HG02763 (cell line): ENCODE data around the gene CSF3.
"Not testable (repeated sequence)": the region's sequence is repeated elsewhere in the genome, so short reads cannot be mapped to it uniquely, and the experiment has no call there.

Source experiments
- ATAC-seq: cut with Tn5 transposase; IDR thresholded peaks from one replicate; pipeline ENCODE4 v1.9.1; 2021; ENCODE audit warnings: mild to moderate bottlenecking, moderate library complexity; ENCODE audit not compliant: unreplicated experiment

The CSF3 gene

DNA sequence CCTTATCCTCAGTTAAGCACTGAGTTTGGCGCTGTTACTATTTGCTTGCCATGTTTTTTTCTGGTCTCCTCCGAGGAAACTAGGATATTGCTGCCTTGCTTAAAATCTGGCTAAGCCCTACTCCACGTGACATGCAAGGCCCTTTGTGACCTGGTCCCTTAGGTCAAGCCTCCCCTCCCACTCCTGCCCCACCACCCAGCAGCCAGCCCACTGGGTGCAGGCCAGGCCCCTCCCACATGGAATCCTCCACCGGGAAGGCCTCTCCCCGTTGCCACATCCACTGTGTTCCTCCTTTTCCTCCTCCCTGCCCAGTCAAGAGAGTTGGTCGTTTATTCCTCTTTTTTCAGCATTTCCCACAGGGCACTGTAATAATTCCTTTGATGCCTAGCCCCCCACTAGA, 18.4 kb upstream of the CSF3 start:
- ATAC-seq: no peak

DNA sequence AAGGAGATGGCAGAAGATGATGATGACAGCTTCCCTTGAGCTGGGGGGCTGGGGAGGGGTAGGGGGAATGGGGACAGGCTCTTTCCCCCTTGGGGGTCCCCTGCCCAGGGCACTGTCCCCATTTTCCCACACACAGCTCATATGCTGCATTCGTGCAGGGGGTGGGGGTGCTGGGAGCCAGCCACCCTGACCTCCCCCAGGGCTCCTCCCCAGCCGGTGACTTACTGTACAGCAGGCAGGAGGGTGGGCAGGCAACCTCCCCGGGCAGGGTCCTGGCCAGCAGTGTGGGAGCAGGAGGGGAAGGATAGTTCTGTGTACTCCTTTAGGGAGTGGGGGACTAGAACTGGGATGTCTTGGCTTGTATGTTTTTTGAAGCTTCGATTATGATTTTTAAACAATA, 17.7 kb upstream of the CSF3 start:
- ATAC-seq: no peak

DNA sequence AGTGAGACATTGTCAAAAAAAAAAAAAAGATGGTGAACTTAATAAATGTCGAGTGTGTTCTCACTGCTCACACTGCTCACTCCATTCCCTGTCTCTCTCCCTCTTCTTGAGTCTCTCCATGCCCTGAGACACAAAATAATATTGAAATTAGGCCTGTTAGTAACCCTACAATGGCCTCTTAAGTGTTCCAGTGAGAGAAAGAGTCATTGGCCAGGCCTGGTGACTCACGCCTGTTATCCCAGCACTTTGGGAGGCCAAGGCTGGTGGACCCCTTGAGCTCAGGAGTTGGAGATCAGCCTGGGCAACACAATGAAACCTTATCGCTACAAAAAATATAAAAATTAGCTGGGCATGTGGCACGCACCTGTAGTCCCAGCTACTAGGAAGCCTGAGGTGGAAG, 16.2 kb upstream of the CSF3 start:
- ATAC-seq: no peak

DNA sequence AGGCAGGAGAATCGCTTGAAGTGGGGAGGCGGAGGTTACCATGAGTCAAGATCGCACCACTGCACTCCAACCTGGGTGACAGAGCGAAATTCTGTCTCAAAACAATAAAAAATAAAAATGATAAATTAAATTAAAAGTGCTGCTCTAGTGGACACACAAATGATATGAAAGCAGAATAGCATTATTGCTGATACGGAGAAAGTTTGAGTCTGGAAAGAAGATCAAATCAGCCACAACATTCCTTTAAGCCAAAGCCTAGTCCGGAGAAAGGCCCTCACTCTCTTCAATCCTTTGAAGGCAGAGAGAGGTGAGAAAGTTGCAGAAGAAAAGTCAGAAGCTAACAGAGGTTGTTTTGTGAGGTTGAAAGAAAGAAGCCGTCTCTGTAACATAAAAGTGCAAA, 15.1 kb upstream of the CSF3 start:
- no peak for ATAC-seq

DNA sequence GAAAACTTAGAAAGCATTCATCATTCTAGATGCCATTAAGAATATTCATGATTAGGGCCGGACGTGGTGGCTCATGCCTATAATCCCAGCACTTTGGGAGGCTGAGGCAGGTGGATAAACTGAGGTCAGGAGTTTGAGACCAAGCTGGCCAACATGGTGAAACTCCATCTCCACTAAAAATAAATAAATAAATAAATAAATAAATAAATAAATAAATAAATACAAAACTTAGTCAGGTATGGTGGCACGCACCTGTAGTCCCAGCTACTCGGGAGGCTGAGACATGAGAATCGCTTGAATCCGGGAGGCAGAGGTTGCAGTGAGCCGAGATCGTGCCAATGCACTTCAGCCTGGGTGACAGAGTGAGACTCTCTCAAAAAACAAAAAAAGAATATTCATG, 13.9 kb upstream of the CSF3 start:
- ATAC-seq: not testable (repeated sequence)

DNA sequence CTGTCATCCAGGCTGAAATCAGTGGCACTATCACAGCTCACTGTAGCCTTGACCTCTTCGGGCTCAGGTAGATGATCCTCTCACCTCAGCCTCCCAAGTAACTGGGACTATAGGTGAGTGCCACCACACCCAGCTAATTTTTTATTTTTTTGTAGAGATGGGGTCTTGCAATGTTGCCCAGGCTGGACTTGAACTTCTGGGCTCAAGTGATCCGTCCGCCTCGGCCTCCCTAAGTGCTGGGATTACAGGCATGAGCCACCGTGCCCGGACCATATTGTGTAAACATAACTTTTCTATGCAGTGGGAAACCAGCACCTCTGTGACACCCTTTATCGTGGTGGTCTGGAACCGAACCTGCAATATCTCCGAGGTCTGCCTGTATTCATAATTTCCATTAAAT, 11.2 kb upstream of the CSF3 start:
- ATAC-seq: no peak

DNA sequence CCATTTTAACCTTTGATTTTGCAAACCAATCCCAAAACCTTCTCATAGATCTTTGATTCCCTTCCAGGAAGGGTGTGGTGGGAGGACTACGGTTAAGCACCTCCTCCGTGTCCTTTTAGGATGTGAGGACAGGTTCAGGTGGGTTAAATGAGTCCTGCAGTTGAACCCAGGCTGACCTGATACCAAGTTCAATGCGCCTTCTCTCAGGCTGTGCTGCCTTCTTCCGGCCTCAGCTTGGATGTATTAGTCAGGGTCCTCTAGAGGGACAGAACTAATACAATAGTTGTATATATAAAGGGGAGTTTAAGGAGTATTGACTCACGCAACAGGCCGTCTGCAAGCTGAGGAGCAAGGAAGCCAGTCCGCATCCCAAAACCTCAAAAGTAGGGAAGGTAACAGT, 10.5 kb upstream of the CSF3 start:
- ATAC-seq: no peak

DNA sequence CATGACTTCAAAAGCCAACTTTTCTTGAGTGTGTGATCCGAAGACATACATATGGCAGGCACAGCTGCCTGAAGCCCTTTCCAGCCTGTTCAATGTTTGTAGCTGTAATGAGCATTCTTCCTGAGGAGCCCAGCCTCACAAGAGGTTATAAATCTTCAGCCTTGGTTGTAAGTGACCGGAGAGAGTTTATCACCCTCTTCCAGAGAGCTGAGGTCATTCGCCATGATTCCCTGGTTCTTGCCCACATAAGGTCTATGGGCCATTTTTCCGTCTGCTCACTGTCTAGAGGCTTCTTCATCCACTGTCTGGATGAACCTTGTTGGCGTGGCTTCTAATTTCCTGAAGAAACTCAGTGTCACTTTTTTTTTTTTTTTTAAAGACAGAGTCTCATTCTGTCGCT, 9.7 kb upstream of the CSF3 start:
- ATAC-seq: no peak

DNA sequence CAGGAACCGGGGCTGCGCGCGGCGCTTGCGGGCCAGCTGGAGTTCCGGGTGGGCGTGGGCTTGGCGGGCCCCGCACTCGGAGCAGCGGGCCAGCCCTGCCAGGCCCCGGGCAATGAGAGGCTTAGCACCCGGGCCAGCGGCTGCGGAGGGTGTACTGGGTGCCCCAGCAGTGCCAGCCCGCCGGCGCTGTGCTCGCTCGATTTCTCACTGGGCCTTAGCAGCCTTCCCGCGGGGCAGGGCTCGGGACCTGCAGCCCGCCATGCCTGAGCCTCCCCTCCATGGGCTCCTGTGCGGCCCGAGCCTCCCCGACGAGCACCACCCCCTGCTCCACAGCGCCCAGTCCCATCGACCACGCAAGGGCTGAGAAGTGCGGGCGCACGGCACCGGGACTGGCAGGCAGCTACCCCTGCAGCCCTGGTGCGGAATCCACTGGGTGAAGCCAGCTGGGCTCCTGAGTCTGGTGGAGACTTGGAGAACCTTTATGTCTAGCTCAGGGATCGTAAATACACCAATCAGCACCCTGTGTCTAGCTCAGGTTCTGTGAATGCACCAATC, 4.2 kb upstream of the CSF3 start:
- ATAC-seq: not testable (repeated sequence)

DNA sequence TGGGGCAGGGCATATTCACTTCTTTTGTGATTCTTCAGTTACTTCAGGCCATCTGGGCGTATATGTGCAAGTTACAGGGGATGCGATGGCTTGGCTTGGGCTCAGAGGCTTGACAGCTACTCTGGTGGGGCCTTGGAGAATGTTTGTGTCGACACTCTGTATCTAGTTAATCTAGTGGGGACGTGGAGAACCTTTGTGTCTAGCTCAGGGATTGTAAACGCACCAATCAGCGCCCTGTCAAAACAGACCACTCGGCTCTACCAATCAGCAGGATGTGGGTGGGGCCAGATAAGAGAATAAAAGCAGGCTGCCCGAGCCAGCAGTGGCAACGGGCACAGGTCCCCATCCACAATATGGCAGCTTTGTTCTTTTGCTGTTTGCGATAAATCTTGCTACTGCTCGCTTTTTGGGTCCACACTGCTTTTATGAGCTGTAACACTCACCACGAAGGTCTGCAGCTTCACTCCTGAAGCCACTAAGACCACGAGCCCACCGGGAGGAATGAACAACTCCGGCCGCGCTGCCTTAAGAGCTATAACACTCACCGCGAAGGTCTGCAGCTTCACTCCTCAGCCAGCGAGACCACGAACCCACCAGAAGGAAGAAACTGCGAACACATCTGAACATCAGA, 3.1 kb upstream of the CSF3 start:
- not testable (repeated sequence) for ATAC-seq

DNA sequence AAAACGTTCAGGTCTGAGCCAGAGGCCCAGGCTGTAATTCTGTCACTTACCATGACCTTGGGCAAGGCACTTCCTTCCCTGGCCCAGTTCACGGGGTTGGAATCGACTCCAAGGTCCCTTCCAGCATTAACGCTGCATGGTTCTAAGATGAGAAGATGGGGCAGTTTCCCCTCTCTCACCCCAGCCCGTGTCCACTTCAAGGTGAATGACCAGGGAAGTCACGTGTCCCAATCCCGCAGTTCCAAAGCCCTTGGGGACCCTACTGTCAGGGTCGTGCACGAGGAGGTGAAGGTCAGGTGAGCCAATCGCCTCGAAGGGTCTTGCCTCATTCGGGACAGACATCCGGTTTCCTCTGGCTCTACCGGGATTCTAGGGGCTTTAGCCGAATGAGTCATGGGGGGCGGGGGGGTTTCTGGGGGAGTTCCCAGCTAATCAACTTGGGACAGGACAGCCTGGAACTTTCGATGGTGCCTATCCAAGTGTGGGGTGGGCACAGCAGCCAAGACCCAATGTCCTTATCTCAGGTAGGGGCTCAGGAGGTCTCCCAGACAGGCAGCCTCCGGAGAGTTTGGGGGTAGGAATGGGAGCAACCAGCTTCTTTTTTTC, 762 bp upstream of the CSF3 start:
- ATAC-seq: no peak

DNA sequence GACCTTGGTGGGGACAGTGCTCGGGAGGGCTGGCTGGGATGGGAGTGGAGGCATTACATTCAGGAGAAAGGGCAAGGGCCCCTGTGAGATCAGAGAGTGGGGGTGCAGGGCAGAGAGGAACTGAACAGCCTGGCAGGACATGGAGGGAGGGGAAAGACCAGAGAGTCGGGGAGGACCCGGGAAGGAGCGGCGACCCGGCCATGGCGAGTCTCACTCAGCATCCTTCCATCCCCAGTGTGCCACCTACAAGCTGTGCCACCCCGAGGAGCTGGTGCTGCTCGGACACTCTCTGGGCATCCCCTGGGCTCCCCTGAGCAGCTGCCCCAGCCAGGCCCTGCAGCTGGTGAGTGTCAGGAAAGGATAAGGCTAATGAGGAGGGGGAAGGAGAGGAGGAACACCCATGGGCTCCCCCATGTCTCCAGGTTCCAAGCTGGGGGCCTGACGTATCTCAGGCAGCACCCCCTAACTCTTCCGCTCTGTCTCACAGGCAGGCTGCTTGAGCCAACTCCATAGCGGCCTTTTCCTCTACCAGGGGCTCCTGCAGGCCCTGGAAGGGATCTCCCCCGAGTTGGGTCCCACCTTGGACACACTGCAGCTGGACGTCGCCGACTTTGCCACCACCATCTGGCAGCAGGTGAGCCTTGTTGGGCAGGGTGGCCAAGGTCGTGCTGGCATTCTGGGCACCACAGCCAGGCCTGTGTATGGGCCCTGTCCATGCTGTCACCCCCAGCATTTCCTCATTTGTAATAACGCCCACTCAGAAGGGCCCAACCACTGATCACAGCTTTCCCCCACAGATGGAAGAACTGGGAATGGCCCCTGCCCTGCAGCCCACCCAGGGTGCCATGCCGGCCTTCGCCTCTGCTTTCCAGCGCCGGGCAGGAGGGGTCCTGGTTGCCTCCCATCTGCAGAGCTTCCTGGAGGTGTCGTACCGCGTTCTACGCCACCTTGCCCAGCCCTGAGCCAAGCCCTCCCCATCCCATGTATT, 1.1 kb downstream of the CSF3 start:
- ATAC-seq: no peak

DNA sequence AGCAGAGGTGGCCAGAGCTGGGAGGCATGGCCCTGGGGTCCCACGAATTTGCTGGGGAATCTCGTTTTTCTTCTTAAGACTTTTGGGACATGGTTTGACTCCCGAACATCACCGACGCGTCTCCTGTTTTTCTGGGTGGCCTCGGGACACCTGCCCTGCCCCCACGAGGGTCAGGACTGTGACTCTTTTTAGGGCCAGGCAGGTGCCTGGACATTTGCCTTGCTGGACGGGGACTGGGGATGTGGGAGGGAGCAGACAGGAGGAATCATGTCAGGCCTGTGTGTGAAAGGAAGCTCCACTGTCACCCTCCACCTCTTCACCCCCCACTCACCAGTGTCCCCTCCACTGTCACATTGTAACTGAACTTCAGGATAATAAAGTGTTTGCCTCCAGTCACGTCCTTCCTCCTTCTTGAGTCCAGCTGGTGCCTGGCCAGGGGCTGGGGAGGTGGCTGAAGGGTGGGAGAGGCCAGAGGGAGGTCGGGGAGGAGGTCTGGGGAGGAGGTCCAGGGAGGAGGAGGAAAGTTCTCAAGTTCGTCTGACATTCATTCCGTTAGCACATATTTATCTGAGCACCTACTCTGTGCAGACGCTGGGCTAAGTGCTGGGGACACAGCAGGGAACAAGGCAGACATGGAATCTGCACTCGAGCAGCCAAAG, 2.3 kb downstream of the CSF3 start:
- ATAC-seq: no peak

DNA sequence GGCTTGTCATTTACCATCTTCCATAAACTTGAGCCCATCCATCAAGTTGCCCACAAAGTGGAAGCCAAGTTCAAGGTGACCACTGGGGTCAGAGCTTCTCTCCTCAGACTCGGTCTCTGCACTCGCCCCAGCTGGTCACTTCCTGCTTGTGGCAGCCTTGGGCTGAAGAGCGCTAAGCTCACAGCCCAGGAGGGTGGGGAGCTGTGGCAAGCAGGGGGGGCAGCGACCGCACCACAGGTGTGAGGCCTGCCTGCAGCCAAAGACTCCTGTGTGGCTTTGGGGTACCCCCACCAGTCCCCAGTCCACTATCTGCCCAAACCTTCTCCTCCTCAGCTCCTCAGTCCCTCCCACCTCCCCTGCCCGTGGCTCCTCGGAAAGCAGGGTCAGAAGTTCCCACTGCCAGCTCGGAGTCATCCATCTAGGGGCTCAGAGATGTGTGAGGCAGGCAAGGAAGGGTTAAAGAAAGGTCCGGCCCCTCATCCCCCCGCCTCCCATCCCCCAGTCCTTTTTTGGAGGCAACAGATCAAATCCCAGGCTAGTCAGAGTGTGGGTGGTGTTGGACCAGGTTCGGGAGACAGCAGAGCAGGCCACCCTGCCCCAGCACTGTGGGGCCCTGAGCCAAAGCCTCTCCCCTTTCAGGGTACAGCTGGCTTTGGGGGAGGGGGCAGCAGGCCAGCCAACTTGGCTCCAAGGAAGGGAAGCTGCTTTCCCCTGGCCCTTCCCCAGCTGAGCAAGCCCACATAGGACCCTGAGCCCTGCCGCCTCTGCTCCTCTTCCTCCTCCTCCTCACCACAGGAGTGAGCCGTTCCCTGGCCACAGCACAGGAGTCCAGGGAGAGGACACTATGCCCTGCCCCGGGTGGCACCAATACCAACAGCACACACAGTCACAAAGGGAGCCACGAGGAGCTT, 3.2 kb downstream of the CSF3 start:
- no peak for ATAC-seq

DNA sequence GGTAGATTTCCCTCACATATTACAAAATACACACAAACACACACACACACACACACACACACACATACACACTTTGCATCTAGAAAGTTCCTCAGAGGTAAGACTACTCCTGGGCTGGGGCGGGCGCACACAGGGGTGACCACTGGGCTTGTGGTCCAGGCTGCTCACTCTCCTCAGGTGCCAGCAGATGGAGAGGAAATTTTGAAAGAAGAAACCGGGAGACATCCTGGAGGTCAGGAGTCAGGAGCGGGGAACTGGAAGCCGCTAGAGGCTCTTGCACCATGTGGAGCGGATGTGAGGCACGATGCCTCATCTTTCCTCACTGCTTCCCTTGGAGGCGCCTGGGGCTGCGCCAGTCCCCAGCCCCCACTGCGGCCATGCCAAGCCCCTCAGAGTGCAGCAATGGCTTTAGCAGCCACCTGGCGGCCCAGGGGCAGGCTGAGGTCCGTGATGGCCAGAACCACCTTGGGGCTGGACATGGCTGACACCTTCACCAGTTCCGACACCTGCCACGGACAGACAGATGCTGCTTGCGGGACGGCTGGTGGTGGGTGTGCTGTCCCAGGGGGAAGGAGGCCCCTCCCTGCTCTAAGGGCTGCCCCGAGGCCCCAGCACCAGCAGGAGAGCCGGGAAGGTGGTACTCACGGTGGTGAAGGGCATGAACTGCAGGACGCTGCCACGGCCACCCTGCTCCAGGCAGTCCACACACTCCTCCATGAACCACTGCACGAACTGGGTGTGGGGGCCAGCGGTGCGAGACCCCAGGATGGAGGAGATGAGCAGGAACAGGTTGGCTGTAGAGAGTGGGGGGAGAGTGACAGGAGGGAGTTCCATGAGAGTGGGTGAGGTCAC, 4.1 kb downstream of the CSF3 start:
- ATAC-seq: no peak

DNA sequence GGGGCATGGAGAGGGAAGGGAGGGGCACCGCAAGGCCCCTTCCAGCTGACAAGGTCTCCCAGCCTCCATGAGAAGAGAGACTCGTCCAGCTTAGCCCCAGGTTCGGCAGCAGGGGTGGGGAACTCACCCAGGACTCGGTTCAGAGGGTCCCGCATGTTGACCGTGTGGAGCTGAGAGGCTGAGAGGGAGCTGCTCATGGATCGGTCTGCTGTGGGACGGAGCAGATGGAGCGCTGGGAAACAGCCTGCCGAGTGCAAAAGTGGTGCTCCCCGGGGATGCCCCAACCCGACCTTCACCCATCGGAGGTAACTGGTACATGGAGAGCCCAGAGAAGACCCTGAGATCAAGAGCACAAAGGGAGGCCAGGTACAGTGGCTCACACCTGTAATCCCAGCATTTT, 4.9 kb downstream of the CSF3 start:
- ATAC-seq: no peak

DNA sequence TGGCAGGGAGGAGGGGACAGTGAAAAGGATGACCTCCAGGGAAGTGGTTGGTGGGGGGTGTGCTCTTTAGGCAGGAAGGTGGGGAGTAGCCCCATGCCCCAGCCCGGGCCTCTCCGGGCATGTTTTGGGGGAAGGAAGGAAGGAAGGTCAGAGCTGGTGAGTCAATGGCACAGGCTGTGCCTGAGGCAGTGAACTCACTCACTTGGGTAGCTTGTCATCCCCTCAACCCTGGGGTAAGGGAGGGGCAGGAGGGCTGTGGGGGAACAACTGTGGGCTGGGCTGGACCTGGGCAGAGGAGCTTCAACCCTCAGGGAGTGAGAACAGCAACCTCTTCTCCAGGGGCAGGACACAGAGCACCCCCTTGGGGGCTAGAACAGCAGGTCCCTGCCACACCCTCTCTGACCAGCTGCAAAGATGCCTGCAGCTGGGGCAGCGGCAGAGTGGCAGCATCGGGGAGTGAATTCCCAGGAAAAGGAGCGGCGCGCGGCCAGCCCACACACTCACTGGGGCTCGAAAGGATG, 6.3 kb downstream of the CSF3 start:
- ATAC-seq: no peak

DNA sequence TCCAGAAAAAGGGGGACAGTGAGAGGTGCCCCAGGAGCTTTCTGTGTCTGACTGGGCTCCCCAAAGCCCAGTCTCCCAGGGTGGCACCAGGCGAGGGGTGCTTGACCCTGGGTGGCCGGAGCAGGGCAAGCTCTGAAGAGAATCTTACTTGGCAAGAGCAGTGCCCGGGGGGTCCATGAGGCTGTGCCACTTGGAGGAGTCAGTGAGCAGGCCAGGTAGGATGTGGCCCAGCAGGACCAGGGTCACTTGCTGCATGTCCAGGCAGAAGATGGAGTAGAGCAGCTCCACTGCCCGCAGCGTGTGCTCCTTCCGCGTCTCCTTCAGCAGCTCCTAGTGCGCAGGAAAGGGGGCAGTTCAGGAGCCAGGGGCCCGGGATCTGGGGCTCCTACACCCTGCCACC, 7.3 kb downstream of the CSF3 start:
- no peak for ATAC-seq

DNA sequence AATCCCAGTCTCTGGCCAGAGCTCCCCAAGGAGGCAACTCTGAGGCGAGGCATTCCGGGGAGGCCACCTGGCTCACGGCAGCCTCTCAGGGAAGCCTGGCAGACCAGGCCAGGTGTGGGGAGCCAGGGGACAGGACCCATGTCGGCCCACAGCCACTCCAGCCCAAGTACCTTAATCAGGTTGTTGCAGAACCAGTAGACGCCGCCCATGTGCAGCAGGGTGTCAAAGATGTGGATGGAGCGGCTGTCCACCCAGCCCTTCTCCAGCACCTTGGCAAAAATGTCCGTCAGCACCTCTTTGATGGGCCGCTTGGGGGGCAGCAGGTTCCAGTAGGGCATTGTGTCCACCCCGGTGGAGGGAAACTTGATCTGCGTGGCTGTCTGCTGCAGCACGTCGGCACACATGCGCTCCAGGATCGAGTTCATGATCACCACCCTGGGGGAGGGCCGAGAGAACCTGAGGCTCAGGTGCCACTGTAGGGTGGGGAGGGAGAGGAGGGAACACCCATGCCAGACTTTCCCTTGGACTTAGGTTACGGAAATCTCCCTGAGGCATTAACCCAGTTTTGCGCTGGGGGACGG, 7.8 kb downstream of the CSF3 start:
- no peak for ATAC-seq
